Measurements from ENCODE around the gene UNK. TPM values are rescaled to one million over a fixed set of nuclear protein-coding genes. Genes with fewer than 3 reads are reported as not detected.
"Not testable (repeated sequence)": the region's sequence is repeated elsewhere in the genome, so short reads cannot be mapped to it uniquely, and the experiment has no call there.

Gene UNK
- total RNA-seq, 4 donors from 2014 or later: 6.9 to 69.7 (median 45.5) TPM

DNA sequence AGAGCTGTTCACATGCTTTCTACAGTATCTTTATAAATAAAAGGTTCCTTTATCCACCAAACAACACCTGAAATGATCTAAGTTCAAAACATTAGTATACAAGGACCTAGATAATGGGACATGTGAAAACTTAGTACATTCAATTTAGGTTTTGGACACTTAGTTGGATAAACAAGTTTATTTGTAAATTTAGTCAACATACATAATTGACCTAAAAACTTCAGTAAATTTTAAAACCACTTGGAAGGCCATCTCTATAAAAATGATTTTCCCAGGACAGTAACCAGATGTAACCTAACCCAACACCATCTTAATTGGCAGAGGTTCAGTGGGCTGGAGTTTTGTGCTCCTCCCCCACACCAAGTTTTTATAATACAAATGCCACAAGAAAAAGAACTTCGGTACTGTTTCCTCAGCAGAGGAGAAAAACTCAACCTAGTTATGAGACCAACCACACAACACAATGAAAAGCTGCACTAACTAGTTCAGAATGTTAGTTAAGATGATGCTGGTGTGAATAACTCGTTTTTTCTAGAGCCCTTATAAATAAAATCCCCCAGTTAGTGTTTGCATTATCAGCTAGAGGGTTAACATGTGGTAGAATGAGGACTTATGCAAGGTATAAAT is 7.2 kb upstream of the UNK start:
- Histone ChIP-seq H3K27ac (peak overlapping the region; percentile 98 to 99), H3K36me3 (no peaks in the 10 kb centered on the region), H3K27me3 (no peaks in the 10 kb centered on the region), H3K4me3 (peak overlapping the region; percentile 86 to 93), H3K9me3 (no peaks in the 10 kb centered on the region), H3K4me1 (peaks cover 0 to 9% of the 10 kb centered on the region in 2 donors)
- TF ChIP-seq POLR2A (IDR thresholded peaks at IDR 0.05): no peak
- TF ChIP-seq, protein P1, sequence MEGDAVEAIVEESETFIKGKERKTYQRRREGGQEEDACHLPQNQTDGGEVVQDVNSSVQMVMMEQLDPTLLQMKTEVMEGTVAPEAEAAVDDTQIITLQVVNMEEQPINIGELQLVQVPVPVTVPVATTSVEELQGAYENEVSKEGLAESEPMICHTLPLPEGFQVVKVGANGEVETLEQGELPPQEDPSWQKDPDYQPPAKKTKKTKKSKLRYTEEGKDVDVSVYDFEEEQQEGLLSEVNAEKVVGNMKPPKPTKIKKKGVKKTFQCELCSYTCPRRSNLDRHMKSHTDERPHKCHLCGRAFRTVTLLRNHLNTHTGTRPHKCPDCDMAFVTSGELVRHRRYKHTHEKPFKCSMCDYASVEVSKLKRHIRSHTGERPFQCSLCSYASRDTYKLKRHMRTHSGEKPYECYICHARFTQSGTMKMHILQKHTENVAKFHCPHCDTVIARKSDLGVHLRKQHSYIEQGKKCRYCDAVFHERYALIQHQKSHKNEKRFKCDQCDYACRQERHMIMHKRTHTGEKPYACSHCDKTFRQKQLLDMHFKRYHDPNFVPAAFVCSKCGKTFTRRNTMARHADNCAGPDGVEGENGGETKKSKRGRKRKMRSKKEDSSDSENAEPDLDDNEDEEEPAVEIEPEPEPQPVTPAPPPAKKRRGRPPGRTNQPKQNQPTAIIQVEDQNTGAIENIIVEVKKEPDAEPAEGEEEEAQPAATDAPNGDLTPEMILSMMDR (IDR thresholded peaks at IDR 0.05): no peak
- intact Hi-C loops (cut with DNase I; ENCODE audit: low total_unique reads): no loop called here
- DNase-seq: peak in 1 of 2 donors; percentile 18

DNA sequence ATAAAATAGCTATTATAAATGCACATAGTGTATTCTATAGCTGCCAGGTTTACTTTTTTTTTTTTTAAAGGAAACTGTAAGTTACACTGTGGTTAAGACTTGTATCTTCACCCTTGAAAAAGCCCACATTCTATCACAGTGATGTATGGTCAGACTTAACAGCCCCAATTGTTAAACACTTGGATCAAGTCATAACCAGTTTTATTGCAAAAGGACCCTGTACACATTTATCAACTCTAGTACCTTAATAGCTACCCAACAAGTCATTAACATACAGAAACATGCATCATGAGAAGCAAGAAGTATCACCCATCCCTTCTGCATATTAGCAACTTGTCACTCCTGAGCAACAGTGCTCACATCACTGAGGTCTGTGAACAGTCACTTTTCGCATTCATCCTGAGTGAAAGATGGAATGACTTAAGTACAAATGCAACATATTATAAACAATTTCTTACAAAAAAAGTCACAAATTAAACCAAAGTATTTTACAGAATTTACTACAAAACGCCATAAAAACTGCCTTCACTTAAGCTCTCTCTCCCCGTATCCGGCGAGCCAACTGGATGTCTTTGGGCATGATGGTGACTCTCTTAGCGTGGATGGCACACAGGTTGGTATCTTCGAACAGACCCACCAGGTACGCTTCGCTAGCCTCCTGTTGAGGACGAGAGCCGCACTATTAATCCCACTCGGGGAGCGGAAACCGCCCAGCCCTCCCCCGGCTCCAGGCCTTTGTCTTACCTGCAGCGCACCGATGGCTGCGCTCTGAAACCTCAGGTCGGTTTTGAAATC is 6.3 kb upstream of the UNK start:
- Histone ChIP-seq H3K27ac (peak overlapping the region; percentile 98 to 99), H3K4me3 (peak overlapping the region; percentile 86 to 93)
- DNase-seq: peak in 1 of 2 donors; percentile 22
- H3K36me3 ChIP-seq; H3K4me1 ChIP-seq; intact Hi-C loops (cut with DNase I; ENCODE audit: low total_unique reads); H3K9me3 ChIP-seq; H3K27me3 ChIP-seq: not testable (repeated sequence)

DNA sequence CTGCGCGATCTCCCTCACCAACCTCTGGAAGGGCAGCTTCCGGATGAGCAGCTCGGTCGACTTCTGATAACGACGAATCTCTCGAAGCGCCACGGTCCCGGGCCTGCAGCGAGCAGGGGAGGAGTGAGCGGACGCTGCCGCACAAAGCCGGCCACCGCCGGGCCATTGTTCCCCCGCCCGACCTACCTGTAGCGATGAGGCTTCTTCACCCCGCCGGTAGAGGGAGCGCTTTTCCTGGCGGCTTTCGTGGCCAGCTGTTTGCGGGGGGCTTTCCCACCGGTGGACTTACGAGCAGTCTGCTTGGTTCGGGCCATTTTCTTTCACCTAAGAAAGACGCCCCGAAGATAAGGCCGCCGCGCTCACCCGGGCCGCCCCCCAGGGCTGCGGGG is 5.8 kb upstream of the UNK start:
- no peaks in the 10 kb centered on the region for H3K36me3 ChIP-seq
- intact Hi-C loops (cut with DNase I; ENCODE audit: low total_unique reads): no loop called here
- DNase-seq: no peak
- peak overlapping the region; percentile 86 to 93 for H3K4me3 ChIP-seq
- H3K9me3 ChIP-seq: no peaks in the 10 kb centered on the region
- TF ChIP-seq, protein P1 (IDR thresholded peaks at IDR 0.05): peak in 2 of 4 experiments; percentile 9 to 38
- TF ChIP-seq POLR2A (IDR thresholded peaks at IDR 0.05): no peak
- H3K27me3 ChIP-seq: no peaks in the 10 kb centered on the region
- H3K27ac ChIP-seq: peak overlapping the region; percentile 98 to 99
- peaks cover 0 to 9% of the 10 kb centered on the region in 2 donors for H3K4me1 ChIP-seq

DNA sequence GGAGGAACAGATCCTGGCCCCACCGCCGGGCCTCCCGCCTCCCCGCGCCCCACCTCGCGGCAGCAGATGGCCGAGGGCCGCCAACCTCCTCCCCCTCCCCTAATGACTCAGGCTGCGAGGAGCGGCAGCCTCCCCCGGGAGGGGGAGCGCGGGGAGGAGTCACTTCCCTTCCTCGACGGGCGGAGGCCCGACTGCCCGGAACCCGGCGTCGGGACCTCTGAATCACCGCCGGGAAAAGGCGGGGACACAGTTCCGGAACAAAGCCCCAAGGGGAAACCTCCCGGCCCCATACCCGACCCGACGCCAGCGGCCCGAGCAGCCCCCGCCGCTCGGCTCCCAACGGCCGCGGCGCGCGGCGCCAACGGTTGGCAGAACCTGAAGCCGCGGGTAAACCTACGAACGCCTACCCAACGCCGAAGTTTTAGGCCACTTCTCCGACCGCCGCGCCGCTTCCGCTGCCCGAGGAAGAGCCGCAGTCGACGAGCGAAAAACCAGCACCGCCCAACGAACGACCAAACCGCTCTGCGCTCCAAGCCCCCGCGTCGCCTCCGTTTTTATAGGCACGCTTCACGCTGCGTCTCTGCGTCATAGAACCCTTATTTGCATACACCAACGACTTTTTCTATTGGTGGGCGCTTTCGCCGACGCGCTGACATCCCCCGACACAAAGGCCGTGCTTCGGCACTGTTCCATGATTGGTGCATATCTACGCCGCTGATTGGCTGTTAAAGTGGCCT is 5.2 kb upstream of the UNK start:
- peak overlapping the region; percentile 98 to 99 for H3K27ac ChIP-seq
- intact Hi-C loops (cut with DNase I; ENCODE audit: low total_unique reads): no loop called here
- TF ChIP-seq, protein P1 (IDR thresholded peaks at IDR 0.05): peak in 1 of 4 experiments; percentile 40
- TF ChIP-seq POLR2A (IDR thresholded peaks at IDR 0.05): peak; percentile 100
- DNase-seq: peak; percentile 97 to 99
- no peaks in the 10 kb centered on the region for H3K36me3 ChIP-seq
- H3K9me3 ChIP-seq: no peaks in the 10 kb centered on the region
- peak overlapping the region; percentile 86 to 93 for H3K4me3 ChIP-seq
- peaks cover 0 to 9% of the 10 kb centered on the region in 2 donors for H3K4me1 ChIP-seq
- H3K27me3 ChIP-seq: no peaks in the 10 kb centered on the region

DNA sequence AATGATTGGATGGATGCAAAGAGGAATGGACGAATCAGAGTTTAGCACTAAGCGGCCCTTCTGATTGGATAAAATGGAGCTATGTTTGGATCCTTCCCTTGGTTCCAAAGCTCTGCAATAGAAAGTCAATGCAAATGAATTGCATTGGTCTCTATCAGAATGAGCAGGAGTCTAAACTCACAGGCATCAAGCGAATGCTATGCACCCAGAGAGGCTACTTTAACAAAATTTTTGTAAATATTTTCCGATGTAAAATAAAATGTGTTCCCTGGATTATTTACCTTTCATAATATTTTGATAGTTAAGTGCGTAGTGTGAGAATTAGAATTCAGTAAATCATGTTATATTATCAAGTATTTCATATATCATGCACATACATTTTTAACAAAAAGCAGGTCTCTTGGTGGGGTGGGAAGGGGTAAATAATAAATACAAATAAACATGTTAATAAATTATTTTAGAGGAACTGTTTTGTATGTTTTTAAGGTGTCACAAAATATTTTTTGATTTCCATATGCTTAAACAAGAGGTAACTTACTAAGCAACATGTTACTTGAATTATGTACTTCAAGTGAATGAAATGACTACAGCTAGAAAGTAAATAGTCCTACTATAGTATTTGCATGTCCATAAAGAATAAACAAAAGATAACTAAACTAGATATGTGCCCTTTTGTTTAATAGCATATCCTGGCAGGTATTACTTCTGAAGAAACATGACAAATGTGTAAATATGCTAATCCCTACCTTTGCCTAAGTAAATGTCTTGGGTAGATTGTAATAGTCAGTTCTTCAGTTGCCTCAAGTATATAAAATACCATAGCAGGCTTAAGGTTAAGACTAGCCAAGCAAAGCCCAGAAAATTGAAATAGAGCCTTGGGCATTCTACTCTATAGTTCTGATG is 4.4 kb upstream of the UNK start:
- Histone ChIP-seq H3K27me3 (no peaks in the 10 kb centered on the region), H3K4me1 (peaks cover 0 to 2% of the 10 kb centered on the region in 2 donors), H3K9me3 (no peaks in the 10 kb centered on the region), H3K27ac (peak overlapping the region; percentile 51 to 58), H3K4me3 (no peak overlapping the region), H3K36me3 (no peaks in the 10 kb centered on the region)
- intact Hi-C loops (cut with DNase I; ENCODE audit: low total_unique reads): no loop called here
- TF ChIP-seq, protein P1 (IDR thresholded peaks at IDR 0.05): no peak
- TF ChIP-seq POLR2A (IDR thresholded peaks at IDR 0.05): no peak
- DNase-seq: no peak
